Choroid plexus epithelial cell (primary cell): ENCODE data around the gene FCSK.

Experiments used
- DNase-seq: peaks from one replicate; pipeline ENCODE4 v3.0.0-alpha.2; 2010; ENCODE audit warnings: low read depth
- H3K4me3 ChIP-seq: 2 replicates; pipeline ENCODE4 v1.5.1; 2011; ENCODE audit warnings: low read depth, mild to moderate bottlenecking, control low read depth, low read length, moderate library complexity
- TF ChIP-seq, protein P1 (sequence below): conservative IDR thresholded peaks from 2 replicates; pipeline ENCODE4 v1.5.1; 2011; ENCODE audit warnings: low read depth, mild to moderate bottlenecking, control low read depth, inconsistent platforms, low read length, moderate library complexity

Gene FCSK

DNA sequence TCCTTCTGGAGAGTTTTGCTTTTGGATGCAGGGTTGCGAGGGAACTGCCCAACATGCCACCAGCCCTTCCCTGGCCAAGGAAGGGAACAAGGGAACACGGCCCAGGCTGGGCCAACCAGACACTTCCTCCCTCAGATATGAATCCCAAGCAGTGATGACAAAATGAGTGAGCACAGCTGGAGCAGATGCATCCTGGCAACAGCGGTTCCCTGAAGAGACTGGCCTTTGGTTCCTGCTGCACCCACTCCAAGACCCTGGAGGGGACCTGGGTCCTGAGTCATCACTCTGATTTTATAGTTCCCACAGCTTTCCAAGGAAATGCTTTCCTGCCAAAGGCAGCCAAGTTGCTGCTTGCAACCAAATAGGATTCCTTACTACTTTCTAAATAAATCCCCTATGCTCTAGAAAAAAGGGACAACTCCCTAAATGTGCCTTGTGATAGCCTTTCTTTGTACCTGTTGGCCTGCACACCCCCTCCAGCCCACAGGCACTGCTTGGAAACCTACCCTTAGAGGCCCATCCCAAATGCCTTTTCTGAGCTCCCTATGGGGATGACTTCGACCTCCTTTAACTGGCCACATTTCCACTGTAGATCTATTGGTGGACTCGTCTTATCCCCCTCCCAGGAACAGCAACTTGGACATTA is 20.8 kb upstream of the FCSK start:
- DNase-seq, result peak; percentile 67
- TF ChIP-seq, protein P1, sequence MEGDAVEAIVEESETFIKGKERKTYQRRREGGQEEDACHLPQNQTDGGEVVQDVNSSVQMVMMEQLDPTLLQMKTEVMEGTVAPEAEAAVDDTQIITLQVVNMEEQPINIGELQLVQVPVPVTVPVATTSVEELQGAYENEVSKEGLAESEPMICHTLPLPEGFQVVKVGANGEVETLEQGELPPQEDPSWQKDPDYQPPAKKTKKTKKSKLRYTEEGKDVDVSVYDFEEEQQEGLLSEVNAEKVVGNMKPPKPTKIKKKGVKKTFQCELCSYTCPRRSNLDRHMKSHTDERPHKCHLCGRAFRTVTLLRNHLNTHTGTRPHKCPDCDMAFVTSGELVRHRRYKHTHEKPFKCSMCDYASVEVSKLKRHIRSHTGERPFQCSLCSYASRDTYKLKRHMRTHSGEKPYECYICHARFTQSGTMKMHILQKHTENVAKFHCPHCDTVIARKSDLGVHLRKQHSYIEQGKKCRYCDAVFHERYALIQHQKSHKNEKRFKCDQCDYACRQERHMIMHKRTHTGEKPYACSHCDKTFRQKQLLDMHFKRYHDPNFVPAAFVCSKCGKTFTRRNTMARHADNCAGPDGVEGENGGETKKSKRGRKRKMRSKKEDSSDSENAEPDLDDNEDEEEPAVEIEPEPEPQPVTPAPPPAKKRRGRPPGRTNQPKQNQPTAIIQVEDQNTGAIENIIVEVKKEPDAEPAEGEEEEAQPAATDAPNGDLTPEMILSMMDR, result no peak
- no peak overlapping the region for H3K4me3 ChIP-seq

- TF ChIP-seq, protein P1, result no peak
- no peak for DNase-seq
- H3K4me3 ChIP-seq, result no peak overlapping the region
Measured at GRCh38 chr16:70434484-70435260, 19.7 kb upstream of the FCSK start.

GRCh38 chr16:70437017-70437581 is 17.3 kb upstream of the FCSK start:
- DNase-seq, result peak; percentile 91
- TF ChIP-seq, protein P1, result no peak
- peak overlapping the region; percentile 77 for H3K4me3 ChIP-seq

DNA sequence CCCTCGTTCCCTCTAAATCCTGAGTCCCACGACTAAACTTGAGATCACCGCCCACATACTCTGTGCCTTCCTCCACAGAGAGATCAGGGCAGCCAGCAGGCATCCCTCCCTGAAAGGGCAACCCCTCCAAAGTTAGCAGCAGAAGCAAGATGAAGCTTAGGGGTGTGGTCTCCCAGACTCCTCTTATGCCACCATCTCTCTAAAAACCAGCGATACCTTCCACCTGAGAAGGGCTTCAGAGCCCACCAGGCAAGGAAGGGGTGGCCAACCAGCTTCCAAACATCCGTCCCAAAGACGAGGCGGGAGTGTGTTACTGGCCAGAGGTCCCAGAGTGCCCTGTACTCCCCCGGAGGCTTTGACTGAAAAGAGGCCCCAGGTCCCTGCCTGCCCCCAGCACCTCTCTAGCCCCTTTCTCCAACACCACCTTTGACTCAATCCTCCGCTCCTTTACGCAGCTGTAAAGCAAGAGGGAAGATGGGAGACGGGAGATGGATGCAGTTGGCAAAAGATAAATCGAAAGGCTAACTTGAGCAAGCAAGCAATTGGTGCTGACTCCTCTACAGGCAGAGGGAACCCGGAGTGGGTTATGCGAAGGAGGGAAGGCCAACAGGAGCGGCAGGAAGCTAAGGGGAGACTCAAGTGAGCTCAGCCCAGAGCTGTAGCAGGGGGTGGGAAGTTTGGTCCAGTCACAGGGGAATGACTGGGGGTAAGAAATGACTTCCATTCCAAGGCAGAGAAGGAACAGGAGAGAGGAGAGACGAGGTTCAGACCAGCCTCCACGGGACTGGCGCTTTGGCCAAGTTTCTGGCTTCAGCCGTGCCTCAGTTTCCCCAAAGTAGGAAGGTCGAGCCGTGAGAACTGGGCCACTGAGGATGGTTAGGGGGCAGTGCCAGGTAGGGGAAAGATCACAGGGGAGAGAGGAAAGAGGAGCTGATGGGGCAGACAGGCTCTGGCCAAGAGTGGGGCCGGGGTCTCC is 16.5 kb upstream of the FCSK start:
- TF ChIP-seq, protein P1, result no peak
- H3K4me3 ChIP-seq, result peak overlapping the region; percentile 77
- DNase-seq, result peak; percentile 61

DNA sequence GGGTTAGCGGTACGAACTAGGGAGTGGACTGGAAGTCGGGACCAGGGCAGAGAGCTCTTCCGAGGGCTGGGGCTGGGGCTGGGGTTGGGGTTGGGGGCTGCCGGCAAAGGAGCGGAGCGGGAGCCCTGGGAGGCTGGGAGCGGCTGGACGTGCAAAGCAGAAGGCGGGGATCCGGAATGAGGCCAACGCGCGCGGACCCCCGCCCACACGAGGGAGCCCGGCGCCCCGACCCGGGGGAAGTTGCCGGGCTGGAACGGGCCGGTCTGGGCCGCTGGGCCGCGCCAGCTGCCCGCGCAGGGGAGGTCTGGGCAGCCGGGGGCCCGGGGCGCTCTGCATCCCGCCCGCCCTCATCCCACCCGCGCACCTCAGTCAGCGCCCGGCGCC is 15.8 kb upstream of the FCSK start:
- TF ChIP-seq, protein P1, result no peak
- no peak for DNase-seq
- H3K4me3 ChIP-seq, result peak overlapping the region; percentile 77

- DNase-seq, result peak; percentile 95
- TF ChIP-seq, protein P1, result no peak
- peak within 1 kb of the TSS; percentile 77 for H3K4me3 ChIP-seq
Measured at GRCh38 chr16:70438969-70439862, 15.2 kb upstream of the FCSK start, which contains the start of gene ST3GAL2. TSS of gene ST3GAL2 (minus strand) at chr16:70439100. CDS start at chr16:70398530, 40,570 bp downstream.
